ENCODE results near the gene LTA4H.

Gene LTA4H

DNA sequence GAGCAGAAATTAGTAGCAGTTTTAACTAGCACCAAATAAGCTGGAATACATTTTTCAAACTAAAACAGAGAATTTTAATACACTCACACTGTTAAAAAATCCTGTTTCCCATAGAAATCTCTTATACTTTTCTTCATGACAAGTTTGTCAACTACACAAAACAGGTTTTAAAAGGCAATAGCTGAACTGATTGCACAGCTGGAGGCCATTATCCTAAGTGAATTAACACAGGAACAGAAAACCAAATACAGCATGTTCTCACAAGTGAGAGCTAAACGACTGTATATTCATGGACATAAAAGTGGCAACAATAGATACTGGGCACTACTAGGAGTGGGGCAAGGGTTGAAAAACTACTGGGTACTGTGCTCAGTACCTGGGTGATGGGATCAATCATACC is 27.7 kb downstream of the LTA4H start:
- H3K27me3 ChIP-seq (ENCODE audit: control insufficient read depth in 5 of 5, insufficient read depth in 4 of 5, low read length in 5 of 5) = no peaks in the 10 kb centered on the region
- H3K27ac ChIP-seq (ENCODE audit: low read depth, low read length) = no peak overlapping the region
- peak overlapping the region in 1 of 5 donors; percentile 32 for H3K9ac ChIP-seq (ENCODE audit: low read length in 5 of 5)
- no peaks in the 10 kb centered on the region for H3K9me3 ChIP-seq (ENCODE audit: control insufficient read depth in 5 of 5, low read length in 5 of 5)
- no peak overlapping the region for H3K4me3 ChIP-seq (ENCODE audit: low read depth in 1 of 5, low read length in 5 of 5)
- no peaks in the 10 kb centered on the region for H3K4me1 ChIP-seq (ENCODE audit: control insufficient read depth in 5 of 5, insufficient read depth in 5 of 5, low read length in 5 of 5)
- H3K36me3 ChIP-seq (ENCODE audit: control insufficient read depth in 5 of 5, insufficient read depth in 5 of 5, low read length in 5 of 5) = peaks cover 60 to 80% (median 69%) of the 10 kb centered on the region in 5 donors

DNA sequence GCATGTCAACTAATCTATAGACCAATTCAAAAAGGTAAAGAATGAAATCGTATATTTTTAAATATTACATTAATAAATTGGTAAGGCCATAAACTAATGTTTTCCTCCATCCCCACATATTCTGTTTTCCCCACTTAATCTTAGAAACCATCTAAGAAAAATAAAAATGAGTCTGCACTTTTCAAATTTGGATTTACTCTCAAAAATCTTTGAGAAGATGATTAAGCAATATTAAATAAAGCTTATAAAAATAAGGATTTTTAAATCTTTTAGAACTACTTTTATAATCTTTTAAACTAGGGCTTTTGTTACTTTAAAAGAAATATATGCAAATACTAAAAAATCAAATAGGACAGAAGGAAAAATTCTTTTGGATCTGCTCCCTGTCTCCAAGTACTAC is 28.7 kb downstream of the LTA4H start:
- Histone ChIP-seq H3K9me3 (ENCODE audit: control insufficient read depth in 5 of 5, low read length in 5 of 5) (no peaks in the 10 kb centered on the region), H3K9ac (ENCODE audit: low read length in 5 of 5) (no peak overlapping the region), H3K36me3 (ENCODE audit: control insufficient read depth in 5 of 5, insufficient read depth in 5 of 5, low read length in 5 of 5) (peaks cover 52 to 77% (median 64%) of the 10 kb centered on the region in 5 donors), H3K27ac (ENCODE audit: low read depth, low read length) (no peak overlapping the region), H3K27me3 (ENCODE audit: control insufficient read depth in 5 of 5, insufficient read depth in 4 of 5, low read length in 5 of 5) (no peaks in the 10 kb centered on the region), H3K4me1 (ENCODE audit: control insufficient read depth in 5 of 5, insufficient read depth in 5 of 5, low read length in 5 of 5) (no peaks in the 10 kb centered on the region), H3K4me3 (ENCODE audit: low read depth in 1 of 5, low read length in 5 of 5) (no peak overlapping the region)

DNA sequence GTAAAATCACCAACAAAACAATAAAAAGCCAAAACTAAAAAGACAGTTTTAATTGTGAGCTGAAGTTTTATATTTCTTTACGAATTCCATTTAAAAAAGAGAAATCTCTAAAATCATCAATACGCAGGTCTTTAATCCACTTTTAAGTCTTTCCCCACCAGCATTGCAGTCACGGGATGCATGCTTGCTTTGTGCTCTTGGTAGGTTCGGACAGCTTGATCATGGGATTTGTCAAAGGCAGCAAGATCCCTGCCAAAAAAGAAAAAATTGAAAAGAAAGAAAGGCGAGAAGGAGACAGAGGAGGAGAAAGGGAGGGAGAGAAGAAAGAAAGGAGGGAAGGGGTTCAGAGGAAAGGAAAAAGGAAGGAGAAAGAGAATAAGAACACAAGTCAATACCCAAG is 34.5 kb downstream of the LTA4H start:
- Histone ChIP-seq H3K9me3 (ENCODE audit: control insufficient read depth in 5 of 5, low read length in 5 of 5) (no peaks in the 10 kb centered on the region), H3K36me3 (ENCODE audit: control insufficient read depth in 5 of 5, insufficient read depth in 5 of 5, low read length in 5 of 5) (peaks cover 21 to 44% (median 34%) of the 10 kb centered on the region in 5 donors), H3K4me3 (ENCODE audit: low read depth in 1 of 5, low read length in 5 of 5) (no peak overlapping the region), H3K9ac (ENCODE audit: low read length in 5 of 5) (no peak overlapping the region), H3K27me3 (ENCODE audit: control insufficient read depth in 5 of 5, insufficient read depth in 4 of 5, low read length in 5 of 5) (no peaks in the 10 kb centered on the region), H3K27ac (ENCODE audit: low read depth, low read length) (no peak overlapping the region), H3K4me1 (ENCODE audit: control insufficient read depth in 5 of 5, insufficient read depth in 5 of 5, low read length in 5 of 5) (peaks cover 0 to 9% (median 7%) of the 10 kb centered on the region in 5 donors)

DNA sequence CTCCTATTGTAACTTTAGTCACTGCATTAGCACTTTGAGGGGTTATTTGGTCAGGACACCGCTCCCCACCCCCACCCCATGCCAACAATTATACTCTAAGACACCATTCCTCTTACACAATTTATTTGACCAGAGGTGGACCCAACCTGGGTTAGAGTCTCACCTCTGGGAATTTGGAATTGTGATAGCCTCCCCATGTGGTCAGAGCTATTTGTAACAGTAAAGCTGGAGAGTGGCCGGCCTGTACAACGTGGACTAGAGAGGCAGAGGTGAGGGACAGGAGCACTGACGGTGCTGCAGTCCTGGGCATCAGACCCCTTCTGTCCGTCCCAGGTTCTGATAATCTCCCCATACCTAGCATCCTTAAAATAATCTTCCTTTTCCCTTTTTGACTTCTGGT is 35.9 kb downstream of the LTA4H start:
- peaks cover 0 to 16% (median 12%) of the 10 kb centered on the region in 5 donors for H3K4me1 ChIP-seq (ENCODE audit: control insufficient read depth in 5 of 5, insufficient read depth in 5 of 5, low read length in 5 of 5)
- no peaks in the 10 kb centered on the region for H3K27me3 ChIP-seq (ENCODE audit: control insufficient read depth in 5 of 5, insufficient read depth in 4 of 5, low read length in 5 of 5)
- no peak overlapping the region for H3K27ac ChIP-seq (ENCODE audit: low read depth, low read length)
- no peak overlapping the region for H3K4me3 ChIP-seq (ENCODE audit: low read depth in 1 of 5, low read length in 5 of 5)
- H3K9ac ChIP-seq (ENCODE audit: low read length in 5 of 5) = no peak overlapping the region
- H3K9me3 ChIP-seq (ENCODE audit: control insufficient read depth in 5 of 5, low read length in 5 of 5) = no peaks in the 10 kb centered on the region
- peaks cover 10 to 30% (median 22%) of the 10 kb centered on the region in 5 donors for H3K36me3 ChIP-seq (ENCODE audit: control insufficient read depth in 5 of 5, insufficient read depth in 5 of 5, low read length in 5 of 5)

DNA sequence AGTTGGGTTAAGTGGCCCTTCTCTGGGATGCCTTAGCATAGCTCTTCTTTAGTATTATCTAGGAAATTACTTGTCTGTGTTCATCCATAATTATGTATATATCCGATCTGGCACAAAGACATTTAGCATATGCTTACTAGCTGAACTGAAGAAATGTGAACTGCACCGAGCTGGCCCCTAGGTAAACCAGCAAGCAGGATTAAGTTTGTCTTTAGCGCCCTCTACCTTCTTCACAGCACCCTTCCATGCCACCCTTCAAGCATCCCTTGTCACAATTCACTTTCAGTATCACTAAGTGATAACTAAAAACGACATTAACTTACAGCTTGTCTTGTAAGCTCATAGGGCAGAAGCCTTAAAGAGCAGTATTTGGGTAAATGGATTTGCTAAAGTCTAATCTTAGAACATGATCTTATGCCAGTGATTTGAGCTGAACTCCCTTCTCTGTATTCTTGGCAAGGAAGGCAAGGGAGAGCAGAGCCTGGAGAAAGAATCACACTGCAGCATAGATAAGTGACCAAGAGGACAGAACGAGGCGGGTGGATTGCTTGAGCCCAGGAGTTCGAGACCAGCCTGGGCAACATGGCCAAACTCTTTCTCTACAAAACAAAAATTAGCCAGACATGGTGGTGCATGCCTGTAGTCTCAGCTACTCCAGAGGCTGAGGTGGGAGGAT is 36.6 kb downstream of the LTA4H start:
- Histone ChIP-seq H3K27ac (ENCODE audit: low read depth, low read length) (no peak overlapping the region), H3K9me3 (ENCODE audit: control insufficient read depth in 5 of 5, low read length in 5 of 5) (no peaks in the 10 kb centered on the region), H3K4me1 (ENCODE audit: control insufficient read depth in 5 of 5, insufficient read depth in 5 of 5, low read length in 5 of 5) (peaks cover 0 to 16% (median 12%) of the 10 kb centered on the region in 5 donors), H3K27me3 (ENCODE audit: control insufficient read depth in 5 of 5, insufficient read depth in 4 of 5, low read length in 5 of 5) (no peaks in the 10 kb centered on the region), H3K36me3 (ENCODE audit: control insufficient read depth in 5 of 5, insufficient read depth in 5 of 5, low read length in 5 of 5) (peaks cover 7 to 26% (median 18%) of the 10 kb centered on the region in 5 donors), H3K4me3 (ENCODE audit: low read depth in 1 of 5, low read length in 5 of 5) (no peak overlapping the region), H3K9ac (ENCODE audit: low read length in 5 of 5) (no peak overlapping the region)

DNA sequence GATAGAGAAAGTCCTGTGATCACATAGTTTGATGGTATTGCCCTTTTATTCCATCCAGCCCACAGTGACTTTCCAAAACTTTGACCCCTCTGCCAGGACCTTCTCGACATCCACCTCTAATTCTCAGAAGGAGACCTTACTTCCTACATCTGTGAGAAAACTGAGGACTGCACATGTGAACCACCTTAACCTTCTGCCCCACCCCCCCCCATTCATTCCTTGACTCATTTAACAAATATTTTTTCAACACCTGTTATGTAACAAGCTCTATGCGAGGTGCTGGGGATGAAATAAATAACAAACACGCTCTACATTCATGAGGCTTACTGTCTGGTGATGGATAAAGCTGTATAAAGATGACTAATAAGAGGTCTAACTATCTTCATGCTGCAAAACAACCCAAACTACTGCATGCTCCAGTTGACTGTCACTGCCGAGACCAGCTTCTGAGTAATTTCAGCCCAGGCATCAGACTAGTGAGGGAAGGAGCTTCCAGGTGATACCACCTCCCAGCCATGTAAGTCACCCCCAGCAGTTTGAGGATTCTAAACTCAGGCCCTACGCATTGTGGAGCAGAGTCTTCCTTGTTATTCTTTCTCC is 37.4 kb downstream of the LTA4H start:
- no peak overlapping the region for H3K27ac ChIP-seq (ENCODE audit: low read depth, low read length)
- peaks cover 4 to 20% (median 13%) of the 10 kb centered on the region in 5 donors for H3K36me3 ChIP-seq (ENCODE audit: control insufficient read depth in 5 of 5, insufficient read depth in 5 of 5, low read length in 5 of 5)
- H3K9me3 ChIP-seq (ENCODE audit: control insufficient read depth in 5 of 5, low read length in 5 of 5) = no peaks in the 10 kb centered on the region
- H3K4me3 ChIP-seq (ENCODE audit: low read depth in 1 of 5, low read length in 5 of 5) = no peak overlapping the region
- no peaks in the 10 kb centered on the region for H3K27me3 ChIP-seq (ENCODE audit: control insufficient read depth in 5 of 5, insufficient read depth in 4 of 5, low read length in 5 of 5)
- peak overlapping the region in 1 of 5 donors; percentile 13 for H3K9ac ChIP-seq (ENCODE audit: low read length in 5 of 5)
- peaks cover 0 to 16% (median 12%) of the 10 kb centered on the region in 5 donors for H3K4me1 ChIP-seq (ENCODE audit: control insufficient read depth in 5 of 5, insufficient read depth in 5 of 5, low read length in 5 of 5)

DNA sequence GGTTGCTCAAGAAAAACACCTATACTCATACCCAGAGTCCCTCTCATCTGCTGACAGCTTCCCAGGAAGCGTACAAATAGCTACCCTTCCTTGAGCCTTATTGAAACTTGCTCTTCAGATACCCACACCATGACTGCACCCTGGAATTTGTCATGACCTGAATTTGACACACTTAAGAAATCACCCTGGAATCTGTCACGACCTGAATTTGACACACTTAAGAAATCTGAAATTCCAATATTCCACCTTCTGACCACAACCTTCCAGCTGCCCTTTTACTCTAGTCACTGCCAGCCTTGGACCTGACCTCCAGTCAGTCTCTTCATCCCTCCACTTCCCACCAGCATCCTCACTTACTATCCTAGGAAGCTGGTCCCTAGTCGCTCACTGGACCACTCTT is 38.1 kb downstream of the LTA4H start:
- Histone ChIP-seq H3K9me3 (ENCODE audit: control insufficient read depth in 5 of 5, low read length in 5 of 5) (no peaks in the 10 kb centered on the region), H3K27ac (ENCODE audit: low read depth, low read length) (no peak overlapping the region), H3K9ac (ENCODE audit: low read length in 5 of 5) (peak overlapping the region in 1 of 5 donors; percentile 13), H3K4me1 (ENCODE audit: control insufficient read depth in 5 of 5, insufficient read depth in 5 of 5, low read length in 5 of 5) (peaks cover 0 to 16% (median 12%) of the 10 kb centered on the region in 5 donors), H3K4me3 (ENCODE audit: low read depth in 1 of 5, low read length in 5 of 5) (no peak overlapping the region), H3K36me3 (ENCODE audit: control insufficient read depth in 5 of 5, insufficient read depth in 5 of 5, low read length in 5 of 5) (peaks cover 0 to 13% (median 7%) of the 10 kb centered on the region in 5 donors), H3K27me3 (ENCODE audit: control insufficient read depth in 5 of 5, insufficient read depth in 4 of 5, low read length in 5 of 5) (no peaks in the 10 kb centered on the region)

DNA sequence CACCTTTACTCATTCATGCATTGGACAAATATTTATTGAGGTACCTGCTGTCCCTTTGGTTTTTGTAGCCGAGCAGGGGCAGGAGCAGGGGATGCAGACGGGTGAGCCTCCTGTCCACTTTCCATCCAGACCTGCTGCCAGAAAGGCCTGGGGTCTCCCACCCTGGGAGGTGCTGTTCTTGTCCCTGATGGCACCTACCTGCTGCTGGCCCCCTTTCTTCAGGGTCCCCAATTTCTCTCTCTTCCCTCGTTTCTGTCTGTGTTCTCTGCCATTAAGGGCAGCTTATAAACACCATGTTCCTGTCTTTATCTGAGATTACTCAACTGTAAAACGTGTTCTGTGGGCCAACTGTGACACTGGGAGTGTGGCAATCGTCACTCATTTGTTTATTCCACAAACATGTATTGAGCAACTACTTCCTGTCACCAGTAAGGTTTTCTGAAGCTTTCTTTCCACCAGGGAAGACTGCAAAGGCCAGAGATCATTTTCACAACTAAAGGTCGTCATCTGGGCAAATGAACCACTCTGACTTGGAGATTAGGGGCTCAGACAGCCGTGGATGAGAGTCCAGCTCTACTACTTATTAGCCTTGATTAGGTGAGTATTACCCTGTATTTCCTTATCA is 39.2 kb downstream of the LTA4H start, which contains the start of gene HAL:
Gene HAL (minus strand): TSS at position 311 of the 625 bp plus-strand sequence. CDS start 434 bp downstream, outside the sequence.
- H3K36me3 ChIP-seq (ENCODE audit: control insufficient read depth in 5 of 5, insufficient read depth in 5 of 5, low read length in 5 of 5) = peaks cover 0 to 10% (median 6%) of the 10 kb centered on the region in 5 donors
- H3K4me1 ChIP-seq (ENCODE audit: control insufficient read depth in 5 of 5, insufficient read depth in 5 of 5, low read length in 5 of 5) = peaks cover 0 to 16% (median 12%) of the 10 kb centered on the region in 5 donors
- H3K9me3 ChIP-seq (ENCODE audit: control insufficient read depth in 5 of 5, low read length in 5 of 5) = no peaks in the 10 kb centered on the region
- no peak within 1 kb of the TSS for H3K9ac ChIP-seq (ENCODE audit: low read length in 5 of 5)
- no peak within 1 kb of the TSS for H3K4me3 ChIP-seq (ENCODE audit: low read depth in 1 of 5, low read length in 5 of 5)
- no peak within 1 kb of the TSS for H3K27ac ChIP-seq (ENCODE audit: low read depth, low read length)
- H3K27me3 ChIP-seq (ENCODE audit: control insufficient read depth in 5 of 5, insufficient read depth in 4 of 5, low read length in 5 of 5) = no peaks in the 10 kb centered on the region

DNA sequence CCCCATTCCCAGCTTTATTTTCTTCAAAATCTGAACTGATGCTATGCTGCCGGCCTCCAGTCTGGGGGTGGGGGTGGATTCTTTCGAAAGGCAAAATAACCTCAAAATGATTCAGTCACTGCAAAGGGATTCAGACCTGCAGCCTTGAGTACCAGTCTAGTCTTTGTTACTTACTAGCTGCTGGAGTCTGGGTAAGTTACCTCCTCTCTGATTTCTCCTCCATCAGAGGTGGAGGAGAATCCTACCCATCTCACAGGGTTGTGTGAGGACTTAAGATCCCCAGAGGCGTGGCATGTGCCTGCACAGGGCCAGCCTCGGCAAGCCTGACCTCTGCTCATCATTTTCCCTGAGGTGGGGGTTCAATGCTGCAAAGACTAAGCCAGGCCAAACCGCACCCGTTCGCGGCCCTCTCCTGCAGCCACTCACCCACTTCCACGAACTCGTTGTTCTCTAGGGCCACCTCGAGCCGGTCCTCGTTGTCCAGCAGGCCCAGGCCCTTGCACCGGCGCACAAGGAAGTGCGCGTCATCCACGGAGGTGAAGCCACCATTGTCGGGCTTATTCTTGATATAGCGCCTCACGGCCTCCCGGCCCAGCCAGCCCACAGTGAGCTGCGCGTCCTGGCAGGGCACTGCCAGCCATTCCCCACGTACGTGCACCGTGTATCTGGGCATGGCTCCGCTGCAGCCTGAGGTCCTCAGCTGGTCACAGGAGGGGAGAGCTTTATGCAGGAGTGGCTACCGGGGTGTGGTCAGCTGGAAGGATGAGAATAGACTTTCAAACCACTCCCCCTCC is 40.0 kb downstream of the LTA4H start:
- H3K27me3 ChIP-seq (ENCODE audit: control insufficient read depth in 5 of 5, insufficient read depth in 4 of 5, low read length in 5 of 5) = no peaks in the 10 kb centered on the region
- no peak overlapping the region for H3K4me3 ChIP-seq (ENCODE audit: low read depth in 1 of 5, low read length in 5 of 5)
- peaks cover 0 to 16% (median 12%) of the 10 kb centered on the region in 5 donors for H3K4me1 ChIP-seq (ENCODE audit: control insufficient read depth in 5 of 5, insufficient read depth in 5 of 5, low read length in 5 of 5)
- no peaks in the 10 kb centered on the region for H3K9me3 ChIP-seq (ENCODE audit: control insufficient read depth in 5 of 5, low read length in 5 of 5)
- H3K36me3 ChIP-seq (ENCODE audit: control insufficient read depth in 5 of 5, insufficient read depth in 5 of 5, low read length in 5 of 5) = peaks cover 0 to 5% (median 0%) of the 10 kb centered on the region in 5 donors
- no peak overlapping the region for H3K27ac ChIP-seq (ENCODE audit: low read depth, low read length)
- no peak overlapping the region for H3K9ac ChIP-seq (ENCODE audit: low read length in 5 of 5)

Measured in subcutaneous abdominal adipose tissue (tissue), 5 donors.